ENCODE data around the gene TXNRD1.

- no peak for TF ChIP-seq CTCF (IDR thresholded peaks at IDR 0.05; ENCODE audit: insufficient read depth, low read depth, low read length)
- no peak for TF ChIP-seq EZH2 (IDR thresholded peaks at IDR 0.05; ENCODE audit: insufficient read depth, low read length)
These were observed 141.9 kb downstream of the TXNRD1 start for GRCh38 chr12:104357421-104357952.

Measured in astrocyte (in vitro differentiated cells and primary cell).